T-cell (primary cell): Measurements from ENCODE around the gene SPAG9. TPM values are rescaled to one million over a fixed set of nuclear protein-coding genes. Genes with fewer than 3 reads are reported as not detected.
A peak's percentile ranks its signal among the peaks of the same experiment; 100 is the strongest.

Source experiments
- ATAC-seq, 4 experiments: fragments of 200-7000 bp in 3 of 4; fragments of 150-1000 bp in 1 of 4; cut with Tn5 transposase; replicated peaks in 1 of 4; 1 replicate in 3 of 4; 2 replicates in 1 of 4; pipeline ENCODE4 v1.10.0; 2021; ENCODE audit warnings: moderate library complexity in 3 of 4, mild to moderate bottlenecking in 2 of 4, moderate number of reproducible peaks in 1 of 4
- CTCF ChIA-PET, 2 donors: fragments of 300-600 bp; sonication (Branson Sonifier 250); formaldehyde crosslinking; loops; one replicate each; lab custom pipeline; 2022; ENCODE audit warnings: antibody characterized with exemption in 2 of 2; lab: Charles Lee
- POLR2A ChIA-PET, 2 donors: fragments of 300-600 bp; sonication (Branson Sonifier 250); formaldehyde crosslinking; loops; one replicate each; lab custom pipeline; 2022; ENCODE audit warnings: antibody characterized with exemption in 2 of 2; lab: Charles Lee
- DNase-seq, 35 experiments: peaks; one replicate each; pipeline versions ENCODE4 v3.0.0 to v3.0.0-alpha.2; 2013 to 2023
- H3K27ac ChIP-seq: one replicate; pipeline ENCODE4 v1.5.1; 2013; ENCODE audit warnings: low read length
- H3K27me3 ChIP-seq, 2 experiments: replicated peaks in 1 of 2; 1 replicate in 1 of 2; 2 replicates in 1 of 2; pipeline versions ENCODE4 v1.6.1 to v1.7.0; 2013; ENCODE audit warnings: low read length in 1 of 2, mixed read lengths in 1 of 2; ENCODE audit not compliant: control insufficient read depth in 2 of 2, insufficient read depth in 2 of 2; ENCODE audit errors: extremely low read depth in 1 of 2
- H3K36me3 ChIP-seq, 2 donors: 1 replicate in 1 of 2; 2 replicates in 1 of 2; pipeline versions ENCODE4 v1.6.1 to v1.7.0; 2013; ENCODE audit warnings: low read length in 1 of 2; ENCODE audit not compliant: control insufficient read depth in 2 of 2, insufficient read depth in 1 of 2; ENCODE audit errors: extremely low read depth in 1 of 2
- H3K4me1 ChIP-seq, 2 experiments: 1 replicate in 1 of 2; 2 replicates in 1 of 2; pipeline versions ENCODE4 v1.6.1 to v1.7.0; 2013; ENCODE audit warnings: low read length in 2 of 2, mixed read lengths in 1 of 2; ENCODE audit not compliant: insufficient read depth in 2 of 2, control insufficient read depth in 1 of 2; ENCODE audit errors: extremely low read depth in 1 of 2
- H3K4me3 ChIP-seq, 2 donors: 1 replicate in 1 of 2; 2 replicates in 1 of 2; pipeline versions ENCODE4 v1.5.1 to v1.7.0; 2013; ENCODE audit warnings: mild to moderate bottlenecking in 2 of 2, low read length in 1 of 2, moderate library complexity in 1 of 2; ENCODE audit not compliant: control insufficient read depth in 1 of 2; ENCODE audit errors: extremely low read depth in 1 of 2
- H3K9me3 ChIP-seq: 2 replicates; pipeline ENCODE4 v1.7.0; 2013
- H3K27ac Mint-ChIP-seq, 2 donors: one replicate each; pipeline ENCODE4 v1.8.0; 2020 to 2021; ENCODE audit warnings: mild to moderate bottlenecking in 2 of 2, mixed read lengths in 2 of 2
- H3K27me3 Mint-ChIP-seq, 2 donors: one replicate each; pipeline ENCODE4 v1.8.0; 2021 to 2022; ENCODE audit warnings: mixed read lengths in 2 of 2
- H3K36me3 Mint-ChIP-seq: one replicate; pipeline ENCODE4 v1.8.0; 2021; ENCODE audit warnings: mixed read lengths
- H3K4me1 Mint-ChIP-seq, 3 donors: one replicate each; pipeline ENCODE4 v1.8.0; 2020 to 2022; ENCODE audit warnings: mixed read lengths in 3 of 3, mild to moderate bottlenecking in 1 of 3
- H3K4me3 Mint-ChIP-seq, 3 donors: one replicate each; pipeline ENCODE4 v1.8.0; 2020 to 2022; ENCODE audit warnings: mild to moderate bottlenecking in 3 of 3, mixed read lengths in 3 of 3, moderate library complexity in 3 of 3
- H3K9me3 Mint-ChIP-seq, 3 donors: one replicate each; pipeline ENCODE4 v1.8.0; 2020 to 2022; ENCODE audit warnings: mixed read lengths in 3 of 3
- WGBS: methylation state at CpG from one replicate; pipeline ENCODE4 v1.1.5; 2013; ENCODE audit warnings: missing lambda C conversion rate; ENCODE audit not compliant: insufficient coverage; 5-methylcytosine and 5-hydroxymethylcytosine counted together
- total RNA-seq, 35 experiments: library from RNA in 6 of 35; stranded (reverse) in 6 of 35; fragments of 120-200 nt in 1 of 35; gene quantifications; one replicate each; pipeline versions ENCODE4 v1.2.1 to v1.2.4 and lab custom pipeline; 2013 to 2026

SPAG9 gene
- total RNA-seq, 5 donors from 2014 or later (not counting 1 experiment from before 2014, with no cell fraction given) = 48.9 to 61.8 (median 51.9) TPM

- ATAC-seq (no peak), DNase-seq (no peak)
- CTCF ChIA-PET = no interaction called here
- Histone ChIP-seq H3K9me3 (no peaks in the 10 kb centered on the region), H3K4me3 (no peak overlapping the region), H3K27me3 (no peaks in the 10 kb centered on the region), H3K36me3 (no peaks in the 10 kb centered on the region), H3K4me1 (no peaks in the 10 kb centered on the region), H3K27ac (no peak overlapping the region)
- no CpG with 5 or more reads among the region's 1 CpG for WGBS
- Mint-ChIP-seq H3K36me3 (peaks cover 12% of the 10 kb centered on the region), H3K9me3 (no peaks in the 10 kb centered on the region), H3K27me3 (no peaks in the 10 kb centered on the region), H3K4me3 (no peak overlapping the region), H3K27ac (no peak overlapping the region), H3K4me1 (peaks cover 27 to 32% (median 32%) of the 10 kb centered on the region in 3 donors)
- POLR2A ChIA-PET = no interaction called here
These were observed 55.2 kb downstream of the SPAG9 start for GRCh38 chr17:51065466-51065865.

GRCh38 chr17:51064061-51064735 is 56.5 kb downstream of the SPAG9 start:
- H3K9me3 ChIP-seq = no peaks in the 10 kb centered on the region
- ATAC-seq = no peak
- ChIA-PET POLR2A (no interaction called here), CTCF (interaction anchor here in 1 of 2 donors (0.6 kb wide), 1 partner anchor 212 kb away, joined by 3 read pairs; no protein-coding TSS in a partner anchor)
- H3K27me3 Mint-ChIP-seq = no peaks in the 10 kb centered on the region
- WGBS = no CpG with 5 or more reads among the region's 1 CpG
- no peak for DNase-seq
- peaks cover 26 to 32% (median 28%) of the 10 kb centered on the region in 3 donors for H3K4me1 Mint-ChIP-seq
- no peak overlapping the region for H3K27ac ChIP-seq
- no peak overlapping the region for H3K27ac Mint-ChIP-seq
- no peaks in the 10 kb centered on the region for H3K36me3 ChIP-seq
- H3K27me3 ChIP-seq = no peaks in the 10 kb centered on the region
- no peaks in the 10 kb centered on the region for H3K4me1 ChIP-seq
- H3K9me3 Mint-ChIP-seq = no peaks in the 10 kb centered on the region
- H3K36me3 Mint-ChIP-seq = peaks cover 9% of the 10 kb centered on the region
- H3K4me3 Mint-ChIP-seq = no peak overlapping the region
- no peak overlapping the region for H3K4me3 ChIP-seq

GRCh38 chr17:51060396-51060795 is 60.3 kb downstream of the SPAG9 start:
- no CpG with 5 or more reads among the region's 5 CpGs for WGBS
- POLR2A ChIA-PET = no interaction called here
- Mint-ChIP-seq H3K27me3 (no peaks in the 10 kb centered on the region), H3K4me3 (no peak overlapping the region), H3K9me3 (no peaks in the 10 kb centered on the region), H3K27ac (no peak overlapping the region), H3K4me1 (peaks cover 6 to 28% (median 27%) of the 10 kb centered on the region in 3 donors), H3K36me3 (no peaks in the 10 kb centered on the region)
- Histone ChIP-seq H3K27ac (no peak overlapping the region), H3K4me1 (no peaks in the 10 kb centered on the region), H3K27me3 (no peaks in the 10 kb centered on the region), H3K36me3 (no peaks in the 10 kb centered on the region), H3K4me3 (no peak overlapping the region), H3K9me3 (no peaks in the 10 kb centered on the region)
- ATAC-seq (no peak), DNase-seq (no peak)
- CTCF ChIA-PET = interaction anchor here in 1 of 2 donors (0.7 to 1.0 kb wide), 2 partner anchors 32 to 61 kb away, joined by 3 to 6 read pairs; no protein-coding TSS in a partner anchor

- Histone ChIP-seq H3K27me3 (no peaks in the 10 kb centered on the region), H3K9me3 (no peaks in the 10 kb centered on the region), H3K27ac (no peak overlapping the region), H3K36me3 (no peaks in the 10 kb centered on the region), H3K4me1 (no peaks in the 10 kb centered on the region), H3K4me3 (no peak overlapping the region)
- POLR2A ChIA-PET = no interaction called here
- Mint-ChIP-seq H3K4me1 (peaks cover 6 to 28% (median 26%) of the 10 kb centered on the region in 3 donors), H3K4me3 (no peak overlapping the region), H3K9me3 (no peaks in the 10 kb centered on the region), H3K36me3 (peaks cover under 1% of the 10 kb centered on the region), H3K27ac (no peak overlapping the region), H3K27me3 (no peaks in the 10 kb centered on the region)
- CTCF ChIA-PET = interaction anchor here in 1 of 2 donors (1.0 kb wide), 1 partner anchor 61 kb away, joined by 3 read pairs; no protein-coding TSS in a partner anchor
- ATAC-seq (no peak), DNase-seq (no peak)
- WGBS = no CpG with 5 or more reads among the region's 2 CpGs
These were observed 60.9 kb downstream of the SPAG9 start for GRCh38 chr17:51059781-51060180.

GRCh38 chr17:51057534-51057933 is 63.1 kb downstream of the SPAG9 start:
- Histone ChIP-seq H3K36me3 (peaks cover 0 to 3% of the 10 kb centered on the region in 2 donors), H3K9me3 (no peaks in the 10 kb centered on the region), H3K4me3 (no peak overlapping the region), H3K27me3 (no peaks in the 10 kb centered on the region), H3K4me1 (no peaks in the 10 kb centered on the region), H3K27ac (no peak overlapping the region)
- no peaks in the 10 kb centered on the region for H3K9me3 Mint-ChIP-seq
- H3K36me3 Mint-ChIP-seq = peaks cover 3% of the 10 kb centered on the region
- no CpG with 5 or more reads among the region's 3 CpGs for WGBS
- DNase-seq = no peak
- ATAC-seq = no peak
- H3K4me1 Mint-ChIP-seq = peaks cover 0 to 22% (median 19%) of the 10 kb centered on the region in 3 donors
- POLR2A ChIA-PET = no interaction called here
- no peaks in the 10 kb centered on the region for H3K27me3 Mint-ChIP-seq
- CTCF ChIA-PET = interaction anchor here (0.6 to 7.1 kb wide), 5 partner anchors 13 to 58 kb away, joined by 3 to 75 read pairs (median 8); no protein-coding TSS in a partner anchor
- H3K27ac Mint-ChIP-seq = no peak overlapping the region
- no peak overlapping the region for H3K4me3 Mint-ChIP-seq

GRCh38 chr17:51056813-51057510 is 63.7 kb downstream of the SPAG9 start:
- Histone ChIP-seq H3K27ac (no peak overlapping the region), H3K4me1 (no peaks in the 10 kb centered on the region), H3K9me3 (no peaks in the 10 kb centered on the region), H3K4me3 (no peak overlapping the region), H3K27me3 (no peaks in the 10 kb centered on the region), H3K36me3 (peaks cover 0 to 3% of the 10 kb centered on the region in 2 donors)
- ChIA-PET POLR2A (no interaction called here), CTCF (interaction anchor here (0.6 to 7.1 kb wide), 12 partner anchors 9 to 112 kb away, joined by 3 to 75 read pairs (median 6); partner anchors contain the start of gene SPAG9 (in 1 of the 2))
- peaks cover 0 to 20% (median 19%) of the 10 kb centered on the region in 3 donors for H3K4me1 Mint-ChIP-seq
- no peaks in the 10 kb centered on the region for H3K27me3 Mint-ChIP-seq
- H3K9me3 Mint-ChIP-seq = no peaks in the 10 kb centered on the region
- ATAC-seq (peak in 3 of 4 experiments; percentile 43 to 65 (median 44)), DNase-seq (peak in 16 of 35 experiments; percentile 6 to 61 (median 19))
- whole genome bisulfite sequencing = no CpG with 5 or more reads among the region's 1 CpG
- H3K27ac Mint-ChIP-seq = peak overlapping the region; percentile 12 to 73
- H3K36me3 Mint-ChIP-seq = peaks cover 6% of the 10 kb centered on the region
- no peak overlapping the region for H3K4me3 Mint-ChIP-seq
